GM21367 (cell line): ENCODE measurements around the gene FAM78B.
A peak's percentile ranks its signal among the peaks of the same experiment; 100 is the strongest.

ENCODE experiments used
- ATAC-seq: cut with Tn5 transposase; IDR thresholded peaks from one replicate; pipeline ENCODE4 v1.9.1; 2021; ENCODE audit not compliant: unreplicated experiment

The FAM78B gene, protein sequence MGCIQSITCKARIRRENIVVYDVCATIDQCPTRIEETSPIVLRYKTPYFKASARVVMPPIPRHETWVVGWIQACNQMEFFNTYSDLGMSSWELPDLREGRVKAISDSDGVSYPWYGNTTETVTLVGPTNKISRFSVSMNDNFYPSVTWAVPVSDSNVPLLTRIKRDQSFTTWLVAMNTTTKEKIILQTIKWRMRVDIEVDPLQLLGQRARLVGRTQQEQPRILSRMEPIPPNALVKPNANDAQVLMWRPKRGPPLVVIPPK

DNA sequence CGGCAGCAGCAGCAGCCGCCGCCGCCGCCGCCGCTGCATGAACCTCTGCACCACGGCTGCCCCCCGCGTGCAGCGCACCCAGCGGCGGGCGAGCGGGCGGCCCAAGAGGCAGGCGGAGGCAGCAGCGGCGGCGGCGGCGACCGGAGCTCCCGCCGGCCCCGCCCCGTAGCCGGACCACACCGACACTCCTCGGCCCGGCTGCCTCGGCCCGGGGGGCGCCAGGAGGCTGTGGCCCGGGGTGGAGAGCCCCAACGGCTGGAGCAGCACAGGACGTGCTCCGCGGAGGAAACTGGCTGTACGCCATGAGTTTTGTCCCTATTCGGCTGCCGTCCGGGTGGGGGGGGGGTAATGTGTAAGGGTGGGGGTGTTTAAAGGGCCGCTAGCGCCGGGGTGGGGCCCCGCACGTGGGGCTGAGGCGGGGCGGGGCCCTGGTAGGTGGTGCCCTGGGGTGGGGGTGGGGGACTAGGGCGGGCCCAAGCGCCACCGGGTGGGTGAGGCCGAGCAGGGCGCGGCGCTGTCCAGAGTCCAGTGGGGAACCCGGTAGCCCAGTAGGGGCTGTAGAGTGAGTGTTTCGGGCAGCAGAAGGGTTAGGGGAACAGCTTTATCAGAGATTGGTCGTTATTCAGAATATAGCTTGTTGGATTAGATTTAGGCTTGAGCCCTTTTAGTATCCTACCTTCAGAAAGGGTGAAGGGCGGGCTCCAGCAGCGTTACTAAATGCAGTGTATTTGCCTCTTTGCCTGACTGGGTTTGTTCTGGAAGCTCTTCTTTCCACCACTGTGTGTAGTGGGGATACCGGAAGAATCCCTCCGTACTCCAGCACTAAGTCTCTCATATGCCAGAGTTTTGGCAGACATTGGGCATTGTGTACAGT is at the start of gene FAM78B:
TSS of gene FAM78B (minus strand) at position 304 of the 874 bp plus-strand sequence. CDS start 753 bp downstream, outside the sequence.
- peak; percentile 45 for ATAC-seq

- no peak for ATAC-seq
Measured at GRCh38 chr1:166202546-166202945, 35.7 kb upstream of the FAM78B start.

- no peak for ATAC-seq
Measured at GRCh38 chr1:166200743-166201142, 33.9 kb upstream of the FAM78B start.

GRCh38 chr1:166197597-166197996 is 30.8 kb upstream of the FAM78B start:
- no peak for ATAC-seq

DNA sequence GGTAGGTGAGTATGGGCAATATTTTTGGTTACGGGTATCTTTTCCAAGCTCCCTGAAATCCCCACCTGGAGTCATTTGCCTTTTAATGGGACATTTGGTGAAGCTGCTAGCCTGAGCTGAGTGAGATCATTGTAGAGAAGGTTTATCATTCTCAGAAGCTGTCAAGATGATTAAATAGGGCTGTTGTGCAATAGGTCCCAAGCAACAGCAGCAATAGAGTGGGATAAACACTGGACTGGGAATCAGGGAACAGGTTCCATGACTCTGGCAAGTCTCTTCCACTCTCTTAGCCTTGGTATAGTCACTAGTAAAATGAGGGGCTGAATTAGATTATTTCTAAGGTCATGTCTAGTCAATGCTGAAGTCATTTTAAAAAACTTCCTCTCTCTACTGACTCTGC is 30.3 kb upstream of the FAM78B start:
- no peak for ATAC-seq

DNA sequence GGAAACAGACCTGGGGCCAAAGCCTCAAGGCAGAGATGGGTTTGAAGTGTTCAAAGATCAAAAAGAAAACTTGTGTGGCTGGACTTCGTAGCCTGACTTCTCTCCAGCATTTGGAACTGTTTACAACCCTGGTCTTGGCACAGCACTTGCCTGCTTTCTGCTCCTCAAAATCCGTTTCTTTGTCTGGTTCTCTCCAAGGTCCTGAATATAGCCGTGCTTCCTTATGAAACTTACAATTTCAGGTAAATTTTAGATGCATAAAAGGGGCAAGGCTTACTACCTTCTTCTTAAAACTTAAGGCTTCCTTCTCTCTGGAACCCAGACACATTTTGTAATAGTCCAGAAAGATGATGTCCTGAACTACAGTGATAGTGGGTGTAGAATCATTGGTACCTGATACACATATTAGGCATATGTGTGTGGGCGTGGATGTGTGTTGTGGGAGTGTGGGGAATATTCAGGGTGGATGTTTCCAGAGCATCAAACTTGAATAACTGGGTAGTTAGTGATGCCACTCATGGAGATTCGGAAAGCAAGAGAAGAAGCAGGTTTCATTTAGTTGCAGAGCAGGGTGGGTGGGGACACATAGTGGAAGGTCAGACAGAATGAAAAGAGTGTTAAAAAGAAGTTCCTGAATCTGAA is 26.4 kb upstream of the FAM78B start:
- no peak for ATAC-seq

DNA sequence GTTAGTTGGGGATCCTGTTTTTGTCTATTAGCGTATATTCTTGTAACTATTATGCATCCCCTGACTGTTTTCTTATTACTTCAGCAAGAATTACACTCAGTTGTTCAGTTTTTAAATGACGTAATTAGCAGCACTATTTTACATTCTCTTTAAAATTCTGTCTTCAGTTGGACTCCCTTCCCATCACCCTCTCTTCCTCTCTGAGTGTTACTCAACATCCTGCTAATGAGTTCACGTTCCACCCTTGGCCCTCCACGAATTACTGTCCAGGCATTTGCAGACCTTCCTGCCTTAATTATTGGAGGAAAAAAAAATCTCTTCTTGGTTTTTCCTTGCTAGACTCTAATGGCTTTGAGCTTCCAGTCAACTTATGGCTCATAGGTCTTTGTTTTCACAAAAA is 23.6 kb upstream of the FAM78B start:
- no peak for ATAC-seq

DNA sequence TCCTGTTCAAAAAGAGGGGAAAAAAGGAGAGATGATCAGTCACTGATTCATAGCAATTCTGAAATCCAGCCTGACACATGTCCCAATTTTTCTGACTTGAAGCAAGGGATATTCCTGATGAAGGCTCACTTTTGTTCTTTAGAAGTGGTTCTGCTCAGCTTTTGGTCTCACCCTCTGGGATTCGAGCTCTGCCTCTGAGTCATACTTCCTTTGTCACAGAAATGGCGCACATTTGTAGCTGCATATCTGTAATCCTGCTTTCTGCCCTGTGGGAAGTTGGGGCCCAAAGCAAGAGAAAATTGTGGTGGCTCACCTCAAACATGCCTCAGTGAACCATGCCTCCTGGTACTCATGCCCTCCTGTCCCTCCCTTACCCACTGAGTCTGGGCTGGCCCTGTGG is 22.3 kb upstream of the FAM78B start:
- ATAC-seq, result no peak

DNA sequence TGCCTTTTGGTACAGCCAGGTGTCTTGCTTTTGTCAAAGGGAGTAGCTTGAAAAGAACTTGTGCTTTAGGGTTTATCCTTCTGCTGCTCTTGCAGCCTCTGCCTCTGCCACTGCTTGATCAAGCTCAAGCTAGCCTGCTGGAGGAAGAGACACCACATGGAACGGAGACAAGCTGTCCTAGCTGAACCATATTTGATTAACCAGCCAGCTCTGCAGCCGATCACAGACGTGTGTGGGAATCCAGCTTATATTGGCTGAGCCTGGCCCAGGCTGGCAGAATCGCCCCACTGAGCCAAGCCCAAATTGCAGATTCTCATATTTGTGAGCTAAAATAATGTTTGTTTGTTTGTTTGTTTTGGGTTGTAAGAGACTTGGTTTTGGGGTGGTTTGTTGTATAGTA is 18.7 kb upstream of the FAM78B start:
- no peak for ATAC-seq

GRCh38 chr1:166184897-166185296 is 18.1 kb upstream of the FAM78B start:
- ATAC-seq, result no peak

DNA sequence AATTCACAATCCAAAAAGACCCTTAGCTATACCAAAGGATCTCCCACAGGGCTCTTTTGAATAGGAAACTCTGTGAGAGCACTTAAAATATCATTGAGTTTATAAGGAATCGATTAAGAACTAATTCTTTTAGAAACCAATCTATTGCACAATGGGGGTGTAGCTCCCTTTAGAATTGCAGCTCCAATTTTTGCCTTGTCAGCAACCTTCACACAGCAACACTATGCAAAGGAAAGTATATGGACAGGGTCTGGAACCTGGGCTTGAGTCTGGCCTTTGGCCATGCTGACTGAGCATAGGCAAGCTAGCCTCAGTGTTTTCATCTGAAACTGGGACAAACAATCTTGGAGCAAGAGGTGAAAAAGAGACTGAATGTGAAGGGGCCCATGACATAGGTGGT is 17.2 kb upstream of the FAM78B start:
- ATAC-seq, result no peak

DNA sequence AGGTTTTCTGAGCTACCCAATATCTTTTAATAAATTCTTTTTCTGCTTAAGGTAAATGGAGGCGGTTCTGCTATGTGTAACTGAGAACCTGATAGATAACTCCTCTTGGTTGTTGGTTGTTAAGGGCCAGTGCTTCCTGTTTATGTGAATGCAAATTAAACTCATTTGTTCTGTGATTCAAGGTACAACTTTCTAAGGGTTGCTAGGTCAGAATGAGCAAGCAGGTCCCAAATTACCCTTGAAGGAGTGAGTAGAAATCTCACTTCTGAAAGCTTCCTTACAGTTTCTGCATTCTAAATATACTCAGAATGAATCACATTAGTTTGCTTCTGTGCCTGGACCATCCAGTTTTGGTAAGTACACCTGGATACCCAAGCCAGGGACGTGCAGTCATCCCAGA is 15.5 kb upstream of the FAM78B start:
- no peak for ATAC-seq

DNA sequence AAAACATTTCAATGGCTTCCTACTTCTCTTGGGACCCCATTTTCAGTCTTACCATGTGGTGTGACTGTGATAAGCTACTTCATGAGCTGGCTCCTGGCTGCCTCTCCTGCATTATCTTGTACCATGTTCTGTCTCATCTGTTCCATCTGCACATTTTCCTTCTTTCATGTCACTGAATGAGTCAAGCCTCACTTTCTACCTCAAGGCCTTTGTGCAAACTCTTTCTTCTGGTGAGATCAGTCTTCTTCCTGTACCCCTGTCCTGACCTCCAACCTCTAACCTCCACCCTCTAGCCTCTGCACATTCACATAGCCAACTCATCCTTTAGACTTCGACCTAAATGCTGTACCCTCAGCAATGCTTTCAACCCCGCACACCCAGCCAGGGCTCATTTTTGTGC is 9.6 kb upstream of the FAM78B start:
- no peak for ATAC-seq

DNA sequence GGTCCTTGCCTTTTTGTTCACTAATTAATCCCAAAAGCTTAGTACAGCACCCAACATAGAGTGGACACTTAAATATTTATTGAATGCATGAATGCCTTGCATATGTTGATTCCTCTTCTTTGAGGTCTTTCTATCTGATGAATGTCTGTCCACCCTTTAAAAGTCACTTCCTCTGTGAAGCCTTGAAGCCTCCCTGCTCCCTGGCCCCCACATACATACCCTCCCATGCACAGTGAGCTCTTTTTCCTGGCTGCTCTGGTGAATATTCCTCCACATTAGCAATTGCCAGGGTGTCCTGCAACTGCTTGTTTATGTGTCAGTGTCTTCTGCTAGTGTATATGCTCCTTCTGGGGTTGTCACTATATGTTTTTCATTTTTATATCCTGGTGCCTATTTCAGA is 8.2 kb upstream of the FAM78B start:
- no peak for ATAC-seq

DNA sequence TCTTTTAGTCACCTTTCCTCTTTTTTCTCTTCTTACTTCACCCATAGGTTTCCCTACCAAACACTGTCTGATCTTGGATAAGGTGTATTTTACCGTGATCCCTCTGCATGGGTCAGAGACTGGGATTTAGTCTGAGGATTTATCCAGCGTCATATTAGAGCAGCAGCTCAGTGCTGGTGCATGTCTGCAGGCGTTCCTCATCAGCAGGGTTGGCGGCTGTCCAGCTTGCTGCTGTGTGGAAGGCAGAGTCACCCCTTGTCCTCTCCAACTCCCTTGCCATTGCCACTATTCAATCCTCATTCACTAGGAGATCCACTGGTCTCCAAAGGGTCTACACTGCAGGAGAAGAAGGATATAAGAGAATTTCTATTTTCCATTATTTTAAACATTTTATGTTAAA is 7.3 kb upstream of the FAM78B start:
- ATAC-seq, result no peak

GRCh38 chr1:166172106-166172505 is 5.3 kb upstream of the FAM78B start:
- no peak for ATAC-seq

GRCh38 chr1:166170726-166171125 is 3.9 kb upstream of the FAM78B start:
- no peak for ATAC-seq

- ATAC-seq, result peak; percentile 51
Measured at GRCh38 chr1:166170075-166170474, 3.3 kb upstream of the FAM78B start.

GRCh38 chr1:166169182-166169581 is 2.4 kb upstream of the FAM78B start:
- ATAC-seq, result no peak

- ATAC-seq, result no peak
Measured at GRCh38 chr1:166167572-166167925, 748 bp upstream of the FAM78B start.

DNA sequence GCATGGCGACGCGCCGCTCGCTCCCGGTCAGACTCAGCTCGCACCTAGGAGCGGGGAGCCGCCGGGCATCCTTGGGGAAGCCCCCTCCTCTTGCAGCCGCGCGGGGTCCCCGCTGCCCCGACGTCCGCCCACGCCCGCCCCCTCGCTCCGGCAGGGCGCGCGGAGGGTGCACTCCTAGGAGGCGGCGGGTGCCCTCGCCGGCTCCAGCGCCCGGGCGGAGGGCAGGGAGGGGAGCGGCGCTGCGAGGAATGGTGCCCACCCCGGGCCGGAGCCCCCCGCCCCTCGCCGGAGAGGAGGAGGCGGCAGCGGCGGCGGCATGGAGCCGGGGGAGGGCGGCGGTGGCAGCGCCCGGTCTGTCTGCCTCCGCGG is 488 bp downstream of the FAM78B start:
- ATAC-seq, result no peak

DNA sequence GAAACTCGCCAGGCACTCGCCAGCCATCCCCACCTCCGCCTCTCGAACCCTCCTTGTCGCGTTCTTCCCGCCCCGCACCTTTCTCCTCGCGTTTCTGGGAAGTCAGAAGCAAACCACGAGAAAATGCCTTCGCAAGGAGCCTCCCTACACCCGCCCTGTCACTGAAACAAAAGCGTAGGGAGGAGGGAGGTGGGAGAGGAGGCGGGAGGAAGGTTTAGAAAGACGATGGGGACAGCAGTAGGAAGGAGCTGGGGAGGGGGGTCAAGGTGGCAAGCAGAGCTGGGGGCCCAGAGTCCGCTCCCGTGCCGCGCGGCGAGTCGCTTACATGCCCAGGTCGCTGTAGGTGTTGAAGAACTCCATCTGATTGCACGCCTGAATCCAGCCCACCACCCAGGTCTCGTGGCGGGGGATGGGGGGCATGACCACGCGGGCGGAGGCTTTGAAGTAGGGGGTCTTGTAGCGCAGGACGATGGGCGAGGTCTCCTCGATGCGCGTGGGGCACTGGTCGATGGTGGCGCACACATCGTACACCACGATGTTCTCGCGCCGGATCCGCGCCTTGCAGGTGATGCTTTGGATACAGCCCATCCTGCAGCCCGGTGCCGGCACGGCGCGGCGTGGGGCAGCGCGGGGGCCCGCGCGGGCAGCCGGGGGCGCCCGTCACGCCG is 1.0 kb downstream of the FAM78B start:
- ATAC-seq, result no peak
